HFF-Myc (cell line): ENCODE data around the gene PF4V1.

Experiments used
- DNase-seq: peaks from one replicate; pipeline ENCODE4 v3.0.0-alpha.2; 2011; ENCODE audit warnings: low read depth; ENCODE audit errors: extremely low read depth
- H3K4me3 ChIP-seq: replicated peaks from 2 replicates; pipeline ENCODE4 v1.5.1; 2011; ENCODE audit warnings: low read depth, mild to moderate bottlenecking, control low read depth, low read length
- CTCF ChIP-seq: IDR thresholded peaks from 2 replicates; pipeline ENCODE4 v1.5.1; 2012; ENCODE audit warnings: mild to moderate bottlenecking, low read depth, low read length, control low read depth; ENCODE audit errors: missing control alignments

PF4V1 gene

DNA sequence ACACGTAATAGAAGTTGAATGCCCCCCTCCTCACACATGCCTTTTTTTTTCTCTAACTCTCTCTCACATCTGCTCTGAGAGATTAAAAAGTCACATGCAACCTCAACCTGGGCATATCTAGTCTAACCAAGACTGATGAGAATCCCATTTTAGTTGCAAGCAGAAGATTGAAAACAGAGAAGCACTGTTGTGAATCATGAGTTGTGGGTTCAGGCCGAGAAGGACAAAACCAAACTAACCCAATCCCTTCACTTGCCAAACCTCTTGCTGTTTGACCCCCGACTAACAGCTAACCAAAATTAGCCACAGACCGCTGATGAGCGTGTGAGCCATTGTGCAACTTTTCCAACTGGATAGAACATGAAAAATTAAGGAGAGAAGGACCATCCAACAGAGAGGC, 47.9 kb downstream of the PF4V1 start:
- no peak for TF ChIP-seq CTCF
- no peak overlapping the region for H3K4me3 ChIP-seq
- no peak for DNase-seq

GRCh38 chr4:73902038-73902637, 49.0 kb downstream of the PF4V1 start:
- no peak overlapping the region for H3K4me3 ChIP-seq
- no peak for DNase-seq
- TF ChIP-seq CTCF = no peak

GRCh38 chr4:73902817-73903547, 49.9 kb downstream of the PF4V1 start:
- no peak for TF ChIP-seq CTCF
- DNase-seq = no peak
- H3K4me3 ChIP-seq = no peak overlapping the region
